Measurements from ENCODE around the gene SBF2.

Gene SBF2

DNA sequence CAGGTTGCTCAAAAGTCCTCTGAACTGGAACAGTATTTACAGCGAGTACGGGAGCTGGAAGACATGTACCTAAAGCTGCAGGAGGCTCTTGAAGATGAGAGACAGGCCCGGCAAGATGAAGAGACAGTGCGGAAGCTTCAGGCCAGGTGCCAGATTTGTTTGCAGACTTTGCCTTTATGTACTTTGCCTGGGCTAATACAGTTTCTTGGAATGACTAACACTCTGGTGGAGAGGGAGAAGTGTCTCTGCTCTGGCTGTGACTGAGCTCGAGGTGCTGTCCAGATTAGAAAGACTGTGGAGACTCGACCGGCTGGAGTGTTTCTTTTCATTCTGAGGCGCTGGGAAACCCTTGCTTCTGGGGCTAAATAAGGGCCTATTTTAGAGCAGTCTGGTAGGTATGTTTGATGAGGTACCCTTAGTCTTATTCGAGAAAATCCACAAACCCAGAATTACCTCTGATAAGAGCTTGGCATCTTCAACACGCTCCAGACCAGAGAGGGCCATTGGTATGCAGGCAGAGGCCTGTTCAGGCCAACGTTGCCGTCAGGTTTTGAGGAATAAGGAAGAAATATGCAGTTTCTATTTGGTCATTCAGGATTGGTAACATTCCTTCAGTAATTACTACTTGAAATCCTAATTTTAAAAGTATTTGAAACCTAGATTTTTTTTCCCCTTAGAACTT lies 553.7 kb downstream of the SBF2 start:
- Histone ChIP-seq H3F3A (ENCODE audit: insufficient read depth) (peaks cover 89% of the 10 kb centered on the region), H3K9ac (ENCODE audit: low read length) (no peak overlapping the region), H3K9me3 (ENCODE audit: insufficient read depth, low read length) (no peaks in the 10 kb centered on the region), H3K4me2 (ENCODE audit: low read depth, low read length, poor library complexity, severe bottlenecking) (no peak overlapping the region), H3K79me2 (ENCODE audit: insufficient read depth, low read length) (peaks cover 74% of the 10 kb centered on the region), H2AFZ (ENCODE audit: low read depth, low read length, severe bottlenecking) (no peak overlapping the region), H3K36me3 (ENCODE audit: low read length) (peaks cover 75% of the 10 kb centered on the region), H3K27me3 (ENCODE audit: low read length) (no peaks in the 10 kb centered on the region), H4K20me1 (ENCODE audit: low read depth, low read length) (peaks cover 10% of the 10 kb centered on the region; the same call in 1 of the 2 replicates), H3K27ac (ENCODE audit: low read depth, low read length) (peak overlapping the region; percentile 68), H3K4me3 (ENCODE audit: insufficient read depth, low read length, poor library complexity, severe bottlenecking) (no peak overlapping the region), H3K9me2 (replicated peaks; ENCODE audit: insufficient read depth, low read length) (no peaks in the 10 kb centered on the region)
- TF ChIP-seq EZH2phosphoT487 (conservative IDR thresholded peaks at IDR 0.05; ENCODE audit: low read length) = no peak

GRCh38 chr11:9739123-9739900 lies 554.7 kb downstream of the SBF2 start:
- H3K27me3 ChIP-seq (ENCODE audit: low read length) = no peaks in the 10 kb centered on the region
- peaks cover 12% of the 10 kb centered on the region; the same call in 1 of the 2 replicates for H4K20me1 ChIP-seq (ENCODE audit: low read depth, low read length)
- peaks cover 81% of the 10 kb centered on the region for H3K36me3 ChIP-seq (ENCODE audit: low read length)
- H3K9me2 ChIP-seq (replicated peaks; ENCODE audit: insufficient read depth, low read length) = no peaks in the 10 kb centered on the region
- no peak overlapping the region for H3K4me3 ChIP-seq (ENCODE audit: insufficient read depth, low read length, poor library complexity, severe bottlenecking)
- peak overlapping the region; percentile 68 for H3K27ac ChIP-seq (ENCODE audit: low read depth, low read length)
- no peaks in the 10 kb centered on the region for H3K9me3 ChIP-seq (ENCODE audit: insufficient read depth, low read length)
- no peak overlapping the region for H3K9ac ChIP-seq (ENCODE audit: low read length)
- peak overlapping the region; percentile 3 for H3K4me2 ChIP-seq (ENCODE audit: low read depth, low read length, poor library complexity, severe bottlenecking)
- peaks cover 73% of the 10 kb centered on the region for H3K79me2 ChIP-seq (ENCODE audit: insufficient read depth, low read length)
- peaks cover 89% of the 10 kb centered on the region for H3F3A ChIP-seq (ENCODE audit: insufficient read depth)
- TF ChIP-seq EZH2phosphoT487 (conservative IDR thresholded peaks at IDR 0.05; ENCODE audit: low read length) (no peak), CTCF (IDR thresholded peaks at IDR 0.05; ENCODE audit: insufficient read depth, low read length, poor library complexity, severe bottlenecking) (no peak)
- H2AFZ ChIP-seq (ENCODE audit: low read depth, low read length, severe bottlenecking) = no peak overlapping the region

DNA sequence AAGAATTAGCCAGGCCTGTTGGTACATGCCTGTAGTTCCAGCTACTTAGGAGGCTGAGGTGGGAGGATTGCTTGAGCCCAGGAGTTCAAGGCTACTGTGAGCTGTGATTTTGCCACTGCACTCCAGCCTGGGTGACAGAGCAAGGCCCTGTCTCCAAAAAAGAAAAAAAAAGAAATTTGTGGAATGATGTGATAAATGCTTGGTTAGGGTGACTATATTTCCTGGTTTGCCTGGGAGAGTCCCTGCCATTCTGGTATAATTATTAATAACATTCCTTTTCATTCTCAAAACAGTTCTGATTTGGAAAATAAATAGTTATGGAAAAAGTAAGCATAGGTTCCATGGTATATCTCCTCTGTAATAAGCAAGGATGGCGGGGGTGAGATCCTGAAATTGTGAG lies 555.3 kb downstream of the SBF2 start:
- Histone ChIP-seq H3K4me3 (ENCODE audit: insufficient read depth, low read length, poor library complexity, severe bottlenecking) (no peak overlapping the region), H4K20me1 (ENCODE audit: low read depth, low read length) (peaks cover 18% of the 10 kb centered on the region), H3K4me2 (ENCODE audit: low read depth, low read length, poor library complexity, severe bottlenecking) (peak overlapping the region; percentile 3), H3K9ac (ENCODE audit: low read length) (0 out of 2 replicates have a peak overlapping the region, but pooled peaks have one; percentile 3), H3K9me2 (replicated peaks; ENCODE audit: insufficient read depth, low read length) (no peaks in the 10 kb centered on the region), H3K9me3 (ENCODE audit: insufficient read depth, low read length) (no peaks in the 10 kb centered on the region), H3F3A (ENCODE audit: insufficient read depth) (peaks cover 89% of the 10 kb centered on the region), H3K27me3 (ENCODE audit: low read length) (no peaks in the 10 kb centered on the region), H3K79me2 (ENCODE audit: insufficient read depth, low read length) (peaks cover 76% of the 10 kb centered on the region), H3K27ac (ENCODE audit: low read depth, low read length) (peak overlapping the region; percentile 68), H2AFZ (ENCODE audit: low read depth, low read length, severe bottlenecking) (no peak overlapping the region), H3K36me3 (ENCODE audit: low read length) (peaks cover 86% of the 10 kb centered on the region)
- TF ChIP-seq CTCF (IDR thresholded peaks at IDR 0.05; ENCODE audit: insufficient read depth, low read length, poor library complexity, severe bottlenecking) (no peak), EZH2phosphoT487 (conservative IDR thresholded peaks at IDR 0.05; ENCODE audit: low read length) (no peak)

Measured in SU-DHL-6 (cell line).